Smooth muscle cell (in vitro differentiated cells): ENCODE results near the gene VPS41. TPM values are rescaled to one million over a fixed set of nuclear protein-coding genes. Genes with fewer than 3 reads are reported as not detected.

Experiments used
- DNase-seq: peaks from one replicate; lab custom pipeline; 2025; ENCODE audit not compliant: unreplicated experiment; lab: John Stamatoyannopoulos, UW
- H2AFZ ChIP-seq: fragments of 200-600 bp; sonication (generic); 2 replicates; pipeline ENCODE4 v1.6.0; 2016; ENCODE audit warnings: antibody characterized with exemption, low read depth, mild to moderate bottlenecking
- H3F3A ChIP-seq: fragments of 200-600 bp; sonication (generic); 2 replicates; pipeline ENCODE4 v1.6.0; 2017; ENCODE audit warnings: antibody characterized with exemption, low read depth
- H3K27ac ChIP-seq: fragments of 200-600 bp; sonication (generic); 2 replicates; pipeline ENCODE4 v1.5.1; 2016; ENCODE audit warnings: low read depth, mild to moderate bottlenecking
- H3K27me3 ChIP-seq: fragments of 200-600 bp; sonication (generic); 2 replicates; pipeline ENCODE4 v1.6.1; 2016; ENCODE audit warnings: low read depth, mild to moderate bottlenecking
- H3K36me3 ChIP-seq: fragments of 200-600 bp; sonication (generic); 2 replicates; pipeline ENCODE4 v1.5.1; 2016; ENCODE audit warnings: low read depth
- H3K4me1 ChIP-seq: fragments of 200-600 bp; sonication (generic); 2 replicates; pipeline ENCODE4 v1.5.1; 2016; ENCODE audit warnings: low read depth
- H3K4me2 ChIP-seq: fragments of 200-600 bp; sonication (generic); 2 replicates; pipeline ENCODE4 v1.6.0; 2016; ENCODE audit warnings: mild to moderate bottlenecking
- H3K4me3 ChIP-seq: fragments of 200-600 bp; sonication (generic); 2 replicates; pipeline ENCODE4 v1.5.1; 2016; ENCODE audit warnings: mild to moderate bottlenecking
- H3K79me2 ChIP-seq: fragments of 200-600 bp; sonication (generic); 2 replicates; pipeline ENCODE4 v1.6.0; 2016; ENCODE audit warnings: low read depth, mild to moderate bottlenecking
- H3K9ac ChIP-seq: fragments of 200-600 bp; sonication (generic); 2 replicates; pipeline ENCODE4 v1.6.0; 2016; ENCODE audit warnings: low read depth
- H3K9me3 ChIP-seq: fragments of 200-600 bp; sonication (generic); replicated peaks from 2 replicates; pipeline ENCODE4 v1.5.1; 2016; ENCODE audit warnings: low read depth
- H4K20me1 ChIP-seq: fragments of 200-600 bp; sonication (generic); 2 replicates; pipeline ENCODE4 v1.6.0; 2016; ENCODE audit warnings: low read depth
- CTCF ChIP-seq: fragments of 200-600 bp; sonication (generic); IDR thresholded peaks from 2 replicates; pipeline ENCODE4 v1.5.1; 2017; ENCODE audit warnings: borderline replicate concordance, mild to moderate bottlenecking, antibody characterized with exemption; ENCODE audit not compliant: insufficient read depth, poor library complexity, severe bottlenecking
- WGBS: methylation state at CpG from one replicate; pipeline ENCODE4 v1.1.7; 2016; ENCODE audit warnings: low lambda C conversion rate; 5-methylcytosine and 5-hydroxymethylcytosine counted together
- polyA plus RNA-seq: library from polyadenylated mRNA; unstranded; fragments of >200 nt; fragmentation: Nextera tagmentation; extraction: Ambion mirVana; gene quantifications from 2 replicates; pipeline ENCODE4 v1.2.1, GENCODE V29; 2016
- total RNA-seq: library from RNA; depleted of rRNA; stranded (reverse); fragments of >200 nt; gene quantifications from 2 replicates; pipeline ENCODE4 v1.2.3, GENCODE V29; 2014

VPS41 gene
- total and polyA plus RNA-seq, 2 experiments from 2014 or later = 22.1 to 39.7 TPM

GRCh38 chr7:38731215-38731614 is 177.8 kb downstream of the VPS41 start:
- H3K27me3 ChIP-seq = no peaks in the 10 kb centered on the region
- no peaks in the 10 kb centered on the region for H3K79me2 ChIP-seq
- no peaks in the 10 kb centered on the region for H3K4me1 ChIP-seq
- no peak overlapping the region for H3K9ac ChIP-seq
- no peak overlapping the region for H3K27ac ChIP-seq
- no peak for TF ChIP-seq CTCF
- H2AFZ ChIP-seq = no peak overlapping the region
- H3K9me3 ChIP-seq = no peaks in the 10 kb centered on the region
- DNase-seq = no peak
- no peak overlapping the region for H3K4me2 ChIP-seq
- no peaks in the 10 kb centered on the region for H3K36me3 ChIP-seq
- H3K4me3 ChIP-seq = no peak overlapping the region
- H4K20me1 ChIP-seq = no peaks in the 10 kb centered on the region
- WGBS = 93% methylated on average over 2 of the region's 2 CpGs
- no peaks in the 10 kb centered on the region for H3F3A ChIP-seq

GRCh38 chr7:38728145-38728544 is 180.8 kb downstream of the VPS41 start:
- Histone ChIP-seq H3K79me2 (no peaks in the 10 kb centered on the region), H3K36me3 (no peaks in the 10 kb centered on the region), H2AFZ (no peak overlapping the region), H4K20me1 (no peaks in the 10 kb centered on the region), H3K4me1 (no peaks in the 10 kb centered on the region), H3K4me2 (no peak overlapping the region), H3F3A (no peaks in the 10 kb centered on the region), H3K27ac (no peak overlapping the region), H3K27me3 (no peaks in the 10 kb centered on the region), H3K9me3 (no peaks in the 10 kb centered on the region), H3K4me3 (no peak overlapping the region), H3K9ac (no peak overlapping the region)
- DNase-seq = no peak
- no peak for TF ChIP-seq CTCF
- WGBS = 89% methylated on average over 3 of the region's 3 CpGs

- no peak overlapping the region for H3K4me2 ChIP-seq
- H3K27me3 ChIP-seq = no peaks in the 10 kb centered on the region
- H3K4me3 ChIP-seq = no peak overlapping the region
- H3K79me2 ChIP-seq = no peaks in the 10 kb centered on the region
- H4K20me1 ChIP-seq = no peaks in the 10 kb centered on the region
- H3F3A ChIP-seq = no peaks in the 10 kb centered on the region
- 96% methylated on average over 4 of the region's 4 CpGs for WGBS
- no peaks in the 10 kb centered on the region for H3K36me3 ChIP-seq
- no peak overlapping the region for H2AFZ ChIP-seq
- no peak overlapping the region for H3K27ac ChIP-seq
- no peak for TF ChIP-seq CTCF
- no peaks in the 10 kb centered on the region for H3K9me3 ChIP-seq
- no peak overlapping the region for H3K9ac ChIP-seq
- DNase-seq = no peak
- H3K4me1 ChIP-seq = no peaks in the 10 kb centered on the region
These were observed 181.6 kb downstream of the VPS41 start for GRCh38 chr7:38727184-38727940.

GRCh38 chr7:38723327-38723726 is 185.7 kb downstream of the VPS41 start:
- H3K4me1 ChIP-seq = no peaks in the 10 kb centered on the region
- no peak overlapping the region for H3K9ac ChIP-seq
- H3K27ac ChIP-seq = no peak overlapping the region
- no peak overlapping the region for H2AFZ ChIP-seq
- WGBS = 96% methylated on average over 10 of the region's 10 CpGs
- no peak for DNase-seq
- no peaks in the 10 kb centered on the region for H3K79me2 ChIP-seq
- no peak for TF ChIP-seq CTCF
- H3K9me3 ChIP-seq = no peaks in the 10 kb centered on the region
- H3K4me2 ChIP-seq = no peak overlapping the region
- H3K27me3 ChIP-seq = no peaks in the 10 kb centered on the region
- no peaks in the 10 kb centered on the region for H3F3A ChIP-seq
- no peaks in the 10 kb centered on the region for H4K20me1 ChIP-seq
- H3K4me3 ChIP-seq = no peak overlapping the region
- H3K36me3 ChIP-seq = no peaks in the 10 kb centered on the region
